ENCODE measurements around the gene KCNC4. TPM values are rescaled to one million over a fixed set of nuclear protein-coding genes. Genes with fewer than 3 reads are reported as not detected.

The KCNC4 gene
- polyA plus RNA-seq, 2 of the 4 experiments (the other 2 are of a cell fraction) = 1.1 to 2.4 TPM

- ATAC-seq (peak; percentile 29 to 48; a peak in 5 of 6 replicates), DNase-seq (ENCODE audit: low read depth in 1 of 2, low spot score in 1 of 2) (peak; percentile 10 to 25), FAIRE-seq (no peak)
- ChIA-PET POLR2A (interaction anchor here (1.2 kb wide), 1 partner anchor 127 kb away, joined by 4 read pairs; the partner anchor contains the start of gene RBM15), CTCF (interaction anchor here (0.8 to 16.7 kb wide), 8 partner anchors 8 to 284 kb away, joined by 3 to 338 read pairs (median 7); partner anchors contain the start of gene PROK1)
- peak overlapping the region; percentile 77 for H3K4me3 ChIP-seq
- H3K27ac ChIP-seq = peak overlapping the region; percentile 83 to 94
- peaks cover 4% of the 10 kb centered on the region; the same call in 2 of the 3 replicates for H3K4me1 ChIP-seq
- H3K4me2 ChIP-seq = peak overlapping the region; percentile 97
- H3K9me3 ChIP-seq = no peaks in the 10 kb centered on the region
- peak; percentile 69; the same call in 1 of the 2 replicates for TF ChIP-seq E2F6 (IDR thresholded peaks at IDR 0.05; ENCODE audit: borderline replicate concordance, low read depth)
- no peak for TF ChIP-seq PHF8 (IDR thresholded peaks at IDR 0.05; ENCODE audit: borderline replicate concordance, low read depth)
- TF ChIP-seq KDM1A (IDR thresholded peaks at IDR 0.05; ENCODE audit: low read depth) = no peak
- TF ChIP-seq ELK1 (IDR thresholded peaks at IDR 0.05; ENCODE audit: low read depth, low read length) = no peak
- TF ChIP-seq ZNF302 (CRISPR knock-in tag; IDR thresholded peaks at IDR 0.05) = no peak
- TF ChIP-seq BCL3 (IDR thresholded peaks at IDR 0.05) = no peak
- TF ChIP-seq SMC3 (IDR thresholded peaks at IDR 0.05) = no peak
- TF ChIP-seq ESRRA (IDR thresholded peaks at IDR 0.05; ENCODE audit: borderline replicate concordance, low read length) = no peak
- no peak for TF ChIP-seq MYC (IDR thresholded peaks at IDR 0.05; ENCODE audit: borderline replicate concordance, low read length)
- TF ChIP-seq MAZ (IDR thresholded peaks at IDR 0.05; ENCODE audit: borderline replicate concordance, low read depth, low read length) = no peak
- no peak for TF ChIP-seq HMGXB4 (CRISPR knock-in tag; IDR thresholded peaks at IDR 0.05; ENCODE audit: borderline replicate concordance)
- TF ChIP-seq NR3C1 (IDR thresholded peaks at IDR 0.05) = no peak
- no peak for TF ChIP-seq CHD2 (IDR thresholded peaks at IDR 0.05; ENCODE audit: low read length, partially characterized antibody)
- TF ChIP-seq JUN (IDR thresholded peaks at IDR 0.05) = peak in 1 of 2 experiments; percentile 29; a peak in 1 of 5 replicates
- peak; percentile 56; the same call in 1 of the 2 replicates for TF ChIP-seq MAX (IDR thresholded peaks at IDR 0.05)
- no peak for TF ChIP-seq POLR2A (IDR thresholded peaks at IDR 0.05; ENCODE audit: low read length)
- TF ChIP-seq NFE2L2 (conservative IDR thresholded peaks at IDR 0.05; ENCODE audit: low read length) = no peak
- no peak for TF ChIP-seq ZC3H11A (IDR thresholded peaks at IDR 0.05)
- no peak for TF ChIP-seq USF2 (IDR thresholded peaks at IDR 0.05)
- TF ChIP-seq RNF2 (IDR thresholded peaks at IDR 0.05; ENCODE audit: borderline replicate concordance, low read depth) = no peak; the same call in 1 of the 2 replicates
- TF ChIP-seq RAD21 (conservative IDR thresholded peaks at IDR 0.05 in 1 of 2, IDR thresholded peaks at IDR 0.05 in 1 of 2) = no peak
- TF ChIP-seq FOSL2 (IDR thresholded peaks at IDR 0.05) = no peak
- TF ChIP-seq FOSL2 (CRISPR knock-in tag; IDR thresholded peaks at IDR 0.05) = no peak
- no peak for TF ChIP-seq CBX8 (IDR thresholded peaks at IDR 0.05)
- no peak for TF ChIP-seq TP53 (CRISPR knock-in tag; IDR thresholded peaks at IDR 0.05)
- TF ChIP-seq MAFK (IDR thresholded peaks at IDR 0.05; ENCODE audit: partially characterized antibody) = no peak
- 4% methylated on average over 20 of the region's 101 CpGs for WGBS (ENCODE audit: missing lambda C conversion rate)
Measured at GRCh38 chr1:110210604-110211495, 736 bp downstream of the KCNC4 start.

Data from A549 (cell line).